HepG2 (cell line): Measurements from ENCODE around the gene ACAT1. TPM values are rescaled to one million over a fixed set of nuclear protein-coding genes. Genes with fewer than 3 reads are reported as not detected.

Source experiments
- ARNTL ChIP-seq: sonication (generic); formaldehyde crosslinking; IDR thresholded peaks from 2 replicates; pipeline ENCODE4 v1.4.0; 2020; ENCODE audit warnings: mild to moderate bottlenecking, missing genetic modification reagents
- BCLAF1 ChIP-seq: fragments of 450-650 bp; IDR thresholded peaks from 2 replicates; pipeline ENCODE4 v1.6.1; 2017; ENCODE audit warnings: mild to moderate bottlenecking
- CBX5 ChIP-seq: sonication (generic); formaldehyde crosslinking; IDR thresholded peaks from 2 replicates; pipeline ENCODE4 v1.4.0; 2020; ENCODE audit warnings: missing genetic modification reagents, borderline replicate concordance
- CCDC6 ChIP-seq: sonication (generic); formaldehyde crosslinking; IDR thresholded peaks from 2 replicates; pipeline ENCODE4 v1.8.1; 2022; ENCODE audit warnings: mild to moderate bottlenecking, missing genetic modification reagents, moderate library complexity
- HNRNPL ChIP-seq: fragments of 200-400 bp; formaldehyde crosslinking; IDR thresholded peaks from 2 replicates; pipeline ENCODE4 v1.6.1; 2017; ENCODE audit warnings: mild to moderate bottlenecking, low read depth, low read length
- IRF9 ChIP-seq: sonication (generic); formaldehyde crosslinking; IDR thresholded peaks from 2 replicates; pipeline ENCODE4 v1.8.0; 2022; ENCODE audit warnings: missing genetic modification reagents, mild to moderate bottlenecking, borderline replicate concordance
- JUNB ChIP-seq: sonication (generic); formaldehyde crosslinking; IDR thresholded peaks from 2 replicates; pipeline ENCODE4 v1.8.0; 2022; ENCODE audit warnings: missing genetic modification reagents, mild to moderate bottlenecking, borderline replicate concordance
- KLF6 ChIP-seq: IDR thresholded peaks from 2 replicates; pipeline ENCODE4 v1.8.0; 2016; ENCODE audit warnings: missing biosample characterization, missing genetic modification reagents
- MEIS1 ChIP-seq: sonication (generic); formaldehyde crosslinking; IDR thresholded peaks from 2 replicates; pipeline ENCODE4 v1.9.0; 2021; ENCODE audit warnings: mild to moderate bottlenecking, missing genetic modification reagents, moderate library complexity, borderline replicate concordance
- MTA3 ChIP-seq: sonication (generic); formaldehyde crosslinking; IDR thresholded peaks from 2 replicates; pipeline ENCODE4 v1.4.0; 2020; ENCODE audit warnings: missing genetic modification reagents
- PLRG1 ChIP-seq: fragments of 450-650 bp; conservative IDR thresholded peaks from 2 replicates; pipeline ENCODE4 v1.6.1; 2016
- THRA ChIP-seq: sonication (generic); formaldehyde crosslinking; IDR thresholded peaks from 2 replicates; pipeline ENCODE4 v1.4.0; 2020; ENCODE audit warnings: missing genetic modification reagents, borderline replicate concordance
- ZBTB37 ChIP-seq: sonication (generic); formaldehyde crosslinking; IDR thresholded peaks from 2 replicates; pipeline ENCODE4 v1.4.0; 2020; ENCODE audit warnings: mild to moderate bottlenecking, missing genetic modification reagents
- ZBTB49 ChIP-seq: sonication (generic); formaldehyde crosslinking; IDR thresholded peaks from 2 replicates; pipeline ENCODE4 v1.4.0; 2020; ENCODE audit warnings: missing genetic modification reagents, borderline replicate concordance
- ZKSCAN8 ChIP-seq: IDR thresholded peaks from 2 replicates; pipeline ENCODE4 v1.6.1; 2016; ENCODE audit warnings: borderline replicate concordance, missing genetic modification reagents, missing compliant biosample characterization
- ZNF44 ChIP-seq: sonication (generic); formaldehyde crosslinking; IDR thresholded peaks from 2 replicates; pipeline ENCODE4 v1.5.1; 2020; ENCODE audit warnings: mild to moderate bottlenecking, missing genetic modification reagents
- ZNF496 ChIP-seq: sonication (generic); formaldehyde crosslinking; IDR thresholded peaks from 2 replicates; pipeline ENCODE4 v1.8.1; 2023; ENCODE audit warnings: mild to moderate bottlenecking, moderate library complexity, missing genetic modification reagents; ENCODE audit not compliant: insufficient replicate concordance
- ZNF577 ChIP-seq: sonication (generic); formaldehyde crosslinking; IDR thresholded peaks from 2 replicates; pipeline ENCODE4 v1.4.0; 2020; ENCODE audit warnings: mild to moderate bottlenecking, low read depth, missing genetic modification reagents, borderline replicate concordance
- ZNF747 ChIP-seq: sonication (generic); formaldehyde crosslinking; IDR thresholded peaks from 2 replicates; pipeline ENCODE4 v1.8.1; 2023; ENCODE audit warnings: missing genetic modification reagents, mild to moderate bottlenecking, borderline replicate concordance
- polyA plus RNA-seq, 8 experiments: library from polyadenylated mRNA; depleted of rRNA in 3 of 8; stranded (reverse) in 7 of 8; unstranded in 1 of 8; fragments of >200 nt; fragmentation: Illumina TruSeq in 4 of 8; extraction: Trizol in 4 of 8; gene quantifications; 2 replicates each; pipeline versions ENCODE4 v1.2.1 to v1.2.3, GENCODE V29; 2011 to 2016; ENCODE audit warnings: low read depth in 4 of 8, missing spikeins in 1 of 8, mixed read lengths in 1 of 8; ENCODE audit not compliant: insufficient read depth in 1 of 8
- total RNA-seq, 5 experiments: library from RNA; depleted of rRNA; stranded (reverse); fragments of >200 nt; fragmentation: Illumina TruSeq; extraction: Trizol; gene quantifications; 2 replicates each; pipeline ENCODE4 v1.2.3, GENCODE V29; 2016; ENCODE audit warnings: low read depth in 1 of 5

The ACAT1 gene
- total and polyA plus RNA-seq, 2 of the 13 experiments (the other 11 are each of a cell fraction or from before 2014, with no cell fraction given): 103 to 165 TPM

- TF ChIP-seq ZNF747 (peak; percentile 41; the same call in 1 of the 2 replicates), CCDC6 (CRISPR knock-in tag) (peak; percentile 36; the same call in 1 of the 2 replicates), MEIS1 (CRISPR knock-in tag) (peak; percentile 49; the same call in 1 of the 2 replicates), ZKSCAN8 (CRISPR knock-in tag) (no peak; the same call in 1 of the 2 replicates), CBX5 (0 out of 2 replicates have a peak, but pooled peaks have one; percentile 20), PLRG1 (no peak), ZBTB49 (CRISPR knock-in tag) (no peak), JUNB (CRISPR knock-in tag) (no peak), THRA (CRISPR knock-in tag) (no peak; the same call in 1 of the 2 replicates), ZBTB37 (CRISPR knock-in tag) (no peak), KLF6 (CRISPR knock-in tag) (no peak; the same call in 1 of the 2 replicates), ZNF577 (CRISPR knock-in tag) (no peak), ZNF496 (CRISPR knock-in tag) (no peak), ZNF44 (no peak; the same call in 1 of the 2 replicates), IRF9 (CRISPR knock-in tag) (peak; percentile 88; the same call in 1 of the 2 replicates), BCLAF1 (no peak), HNRNPL (no peak), ARNTL (CRISPR knock-in tag) (no peak; the same call in 1 of the 2 replicates), MTA3 (CRISPR knock-in tag) (no peak)
Measured at GRCh38 chr11:108121274-108122155, at the start of gene ACAT1 (continued).
